Loucy (cell line): Measurements from ENCODE around the gene JAGN1.

Experiments used
- H2AFZ ChIP-seq: fragments of 200-600 bp; sonication (generic); 2 replicates; pipeline ENCODE4 v1.6.0; 2016; ENCODE audit warnings: antibody characterized with exemption, mild to moderate bottlenecking, low read length, moderate library complexity
- H3F3A ChIP-seq: fragments of 200-600 bp; 2 replicates; pipeline ENCODE4 v1.6.0; 2016; ENCODE audit warnings: antibody characterized with exemption, low read depth, mild to moderate bottlenecking
- H3K27me3 ChIP-seq: fragments of 200-600 bp; sonication (generic); 2 replicates; pipeline ENCODE4 v1.6.1; 2014; ENCODE audit warnings: low read length, mild to moderate bottlenecking; ENCODE audit not compliant: insufficient read depth, poor library complexity, severe bottlenecking
- H3K36me3 ChIP-seq: fragments of 200-600 bp; sonication (generic); 2 replicates; pipeline ENCODE4 v1.6.1; 2016; ENCODE audit warnings: low read length; ENCODE audit not compliant: insufficient read depth
- H3K4me1 ChIP-seq: fragments of 200-600 bp; sonication (generic); 2 replicates; pipeline ENCODE4 v1.5.1; 2014; ENCODE audit warnings: low read length, mild to moderate bottlenecking; ENCODE audit not compliant: insufficient read depth, poor library complexity, severe bottlenecking
- H3K4me2 ChIP-seq: fragments of 200-600 bp; sonication (generic); 2 replicates; pipeline ENCODE4 v1.6.0; 2014; ENCODE audit warnings: antibody characterized with exemption, low read length, low read depth, mild to moderate bottlenecking; ENCODE audit not compliant: poor library complexity, severe bottlenecking
- H3K4me3 ChIP-seq: fragments of 200-600 bp; sonication (generic); 2 replicates; pipeline ENCODE4 v1.5.1; 2014; ENCODE audit warnings: low read length, mild to moderate bottlenecking, mixed read lengths; ENCODE audit not compliant: poor library complexity, severe bottlenecking
- H3K79me2 ChIP-seq: fragments of 200-600 bp; sonication (generic); 2 replicates; pipeline ENCODE4 v1.6.1; 2014; ENCODE audit warnings: low read length; ENCODE audit not compliant: insufficient read depth
- H3K9ac ChIP-seq: fragments of 200-600 bp; sonication (generic); 2 replicates; pipeline ENCODE4 v1.6.0; 2014; ENCODE audit warnings: mild to moderate bottlenecking, low read depth, low read length, moderate library complexity; ENCODE audit not compliant: poor library complexity, severe bottlenecking
- H3K9me2 ChIP-seq: fragments of 200-600 bp; sonication (generic); replicated peaks from 2 replicates; pipeline ENCODE4 v1.6.1; 2016; ENCODE audit warnings: low read depth, low read length, mixed read lengths
- H3K9me3 ChIP-seq: fragments of 200-600 bp; sonication (generic); 2 replicates; pipeline ENCODE4 v1.6.1; 2014; ENCODE audit warnings: mild to moderate bottlenecking, antibody characterized with exemption, low read length, low read depth; ENCODE audit not compliant: insufficient read depth
- H4K20me1 ChIP-seq: fragments of 200-600 bp; sonication (generic); 2 replicates; pipeline ENCODE4 v1.6.0; 2014; ENCODE audit warnings: antibody characterized with exemption, low read length, mild to moderate bottlenecking; ENCODE audit not compliant: insufficient read depth, poor library complexity, severe bottlenecking
- CTCF ChIP-seq: fragments of 200-600 bp; sonication (generic); conservative IDR thresholded peaks from 2 replicates; pipeline ENCODE4 v1.5.1; 2014; ENCODE audit warnings: mild to moderate bottlenecking, antibody characterized with exemption, low read length
- EZH2phosphoT487 ChIP-seq: fragments of 200-600 bp; IDR thresholded peaks from 2 replicates; pipeline ENCODE4 v1.6.1; 2018; ENCODE audit warnings: antibody characterized with exemption, mild to moderate bottlenecking, moderate library complexity, borderline replicate concordance

The JAGN1 gene

GRCh38 chr3:9886328-9886727, 4.1 kb upstream of the JAGN1 start:
- Histone ChIP-seq H3F3A (no peaks in the 10 kb centered on the region), H2AFZ (no peak overlapping the region)

GRCh38 chr3:9887480-9887879, 2.9 kb upstream of the JAGN1 start:
- Histone ChIP-seq H3K4me3 (no peak overlapping the region), H3F3A (no peaks in the 10 kb centered on the region), H3K9ac (no peak overlapping the region), H3K9me2 (no peaks in the 10 kb centered on the region), H3K36me3 (no peaks in the 10 kb centered on the region), H3K79me2 (peaks cover 21% of the 10 kb centered on the region), H3K9me3 (no peaks in the 10 kb centered on the region), H3K27me3 (no peaks in the 10 kb centered on the region), H4K20me1 (peaks cover 16% of the 10 kb centered on the region), H3K4me1 (peaks cover 4% of the 10 kb centered on the region), H2AFZ (no peak overlapping the region), H3K4me2 (no peak overlapping the region)
- TF ChIP-seq CTCF = no peak
- TF ChIP-seq EZH2phosphoT487 = no peak

More at GRCh38 chr3:9886328-9886727, 4.1 kb upstream of the JAGN1 start:
- no peaks in the 10 kb centered on the region for H3K9me2 ChIP-seq
- no peak overlapping the region for H3K9ac ChIP-seq
- TF ChIP-seq EZH2phosphoT487 (no peak), CTCF (no peak)
- H3K79me2 ChIP-seq = peaks cover 9% of the 10 kb centered on the region
- no peaks in the 10 kb centered on the region for H3K27me3 ChIP-seq
- no peaks in the 10 kb centered on the region for H3K36me3 ChIP-seq
- no peaks in the 10 kb centered on the region for H3K9me3 ChIP-seq
- H3K4me1 ChIP-seq = peaks cover 4% of the 10 kb centered on the region
- no peak overlapping the region for H3K4me3 ChIP-seq
- peaks cover 6% of the 10 kb centered on the region for H4K20me1 ChIP-seq
- H3K4me2 ChIP-seq = no peak overlapping the region

GRCh38 chr3:9888540-9888939, 1.9 kb upstream of the JAGN1 start:
- Histone ChIP-seq H3F3A (0 out of 2 replicates have a peak, but pooled peaks cover under 1% of the 10 kb centered on the region), H4K20me1 (peaks cover 24% of the 10 kb centered on the region), H3K9me3 (no peaks in the 10 kb centered on the region), H3K9me2 (no peaks in the 10 kb centered on the region), H3K79me2 (peaks cover 31% of the 10 kb centered on the region), H3K4me3 (no peak overlapping the region), H3K4me1 (peaks cover 14% of the 10 kb centered on the region), H2AFZ (no peak overlapping the region), H3K27me3 (no peaks in the 10 kb centered on the region), H3K36me3 (no peaks in the 10 kb centered on the region; the same call in 1 of the 2 replicates), H3K9ac (no peak overlapping the region), H3K4me2 (no peak overlapping the region)
- TF ChIP-seq CTCF (no peak), EZH2phosphoT487 (no peak)
